Spleen (tissue), 11 donors: ENCODE data around the gene SLC16A13. TPM values are rescaled to one million over a fixed set of nuclear protein-coding genes. Genes with fewer than 3 reads are reported as not detected.

Experiments
- DNase-seq: peaks from one replicate; pipeline ENCODE4 v3.0.0-alpha.2; 2020
- H3K27ac ChIP-seq, 8 donors: fragments of 200-600 bp; sonication (generic) in 7 of 8; 1 replicate in 4 of 8; 2 replicates in 4 of 8; pipeline versions ENCODE4 v1.5.0 to v1.8.0; 2016 to 2021; ENCODE audit warnings: inconsistent platforms in 4 of 8, mild to moderate bottlenecking in 4 of 8, moderate library complexity in 1 of 8
- H3K27me3 ChIP-seq, 7 donors: fragments of 200-600 bp; sonication (generic) in 6 of 7; replicated peaks in 1 of 7; 1 replicate in 4 of 7; 2 replicates in 3 of 7; pipeline versions ENCODE4 v1.5.0 to v1.8.0; 2016 to 2021; ENCODE audit warnings: inconsistent platforms in 3 of 7, mild to moderate bottlenecking in 1 of 7
- H3K36me3 ChIP-seq, 6 donors: fragments of 200-600 bp; sonication (generic) in 5 of 6; 1 replicate in 4 of 6; 2 replicates in 2 of 6; pipeline versions ENCODE4 v1.5.0 to v1.8.0; 2016 to 2021; ENCODE audit warnings: inconsistent platforms in 2 of 6
- H3K4me1 ChIP-seq, 6 donors: fragments of 200-600 bp; sonication (generic) in 5 of 6; 1 replicate in 3 of 6; 2 replicates in 3 of 6; pipeline versions ENCODE4 v1.5.0 to v1.8.0; 2016 to 2021; ENCODE audit warnings: inconsistent platforms in 3 of 6
- H3K4me3 ChIP-seq, 8 donors: fragments of 200-600 bp; sonication (generic) in 7 of 8; 1 replicate in 4 of 8; 2 replicates in 4 of 8; pipeline versions ENCODE4 v1.5.0 to v1.8.0; 2016 to 2021; ENCODE audit warnings: inconsistent platforms in 4 of 8, mild to moderate bottlenecking in 4 of 8, moderate library complexity in 2 of 8
- H3K9me3 ChIP-seq, 8 donors: fragments of 200-600 bp; sonication (generic) in 7 of 8; 1 replicate in 4 of 8; 2 replicates in 4 of 8; pipeline versions ENCODE4 v1.5.0 to v1.8.0; 2016 to 2021; ENCODE audit warnings: inconsistent platforms in 4 of 8
- POLR2A ChIP-seq, 3 donors: fragments of 450-650 bp; IDR thresholded peaks; one replicate each; pipeline ENCODE4 v1.5.1; 2017; ENCODE audit warnings: antibody characterized with exemption in 3 of 3, mild to moderate bottlenecking in 1 of 3
- POLR2AphosphoS5 ChIP-seq, 3 donors: sonication (generic); formaldehyde crosslinking; IDR thresholded peaks; one replicate each; pipeline ENCODE4 v1.5.1; 2017; ENCODE audit warnings: antibody characterized with exemption in 3 of 3
- WGBS, 5 donors: extraction: QIAGEN DNeasy Blood & Tissue Kit in 3 of 5; methylation state at CpG; one replicate each; pipeline versions ENCODE4 v1.1.5 to v1.1.7; 2013 to 2018; 5-methylcytosine and 5-hydroxymethylcytosine counted together
- intact Hi-C: fragments of 100-400 bp; cut with DNase I; formaldehyde crosslinking; loops from one replicate; pipeline ENCODE4 v1.15.0; 2023; ENCODE audit warnings: low total_unique reads
- polyA plus RNA-seq, 3 donors: library from polyadenylated mRNA; stranded (reverse); fragments of 200-250 nt; gene quantifications; one replicate each; pipeline ENCODE4 v1.2.1, GENCODE V29; 2013
- total RNA-seq, 7 donors: library from RNA; depleted of rRNA in 3 of 7; stranded (reverse); fragments of >200 nt in 3 of 7; fragmentation: NEBNext Ultra II Directional in 4 of 7; extraction: Animal tissue kit (Norgen Biotek cat#: 25700) in 4 of 7; gene quantifications; one replicate each; pipeline versions ENCODE4 v1.1.0 to v1.2.1, GENCODE V29; 2016 to 2021
- TF ChIP-seq, protein P1 (sequence below), 11 experiments: fragments of 200-600 bp in 7 of 11; fragments of 450-650 bp in 4 of 11; sonication (generic) in 4 of 11; IDR thresholded peaks in 8 of 11; conservative IDR thresholded peaks in 3 of 11; 1 replicate in 7 of 11; 2 replicates in 4 of 11; pipeline versions ENCODE4 v1.4.0 to v1.8.0; 2016 to 2021; ENCODE audit warnings: antibody characterized with exemption in 11 of 11, inconsistent platforms in 4 of 11, mild to moderate bottlenecking in 1 of 11
- donor health status: healthy with polysubstance abuse.
- donor health status: DM: no; HTN: no; CAD: no; lungs with moderate emphysema.
- donor health status: DM: no; HTN: no; CAD: no.
- donor health status: Bipolar disorder and iron deficiency.
- donor health status: healthy.
- donor health status: DM: no; HTN: no; CAD: no.
- donor health status: DM: yes; HTN: yes; CAD: no.

SLC16A13 gene
- total and polyA plus RNA-seq, 10 donors, result 1.7 to 15.3 (median 6.1) TPM

- 44 to 70% (median 62%) methylated on average over 7 of the region's 7 CpGs for WGBS, 5 donors
- H3K4me3 ChIP-seq, result no peak overlapping the region
- H3K9me3 ChIP-seq, result no peaks in the 10 kb centered on the region
- no peak for TF ChIP-seq POLR2AphosphoS5 (IDR thresholded peaks at IDR 0.05)
- TF ChIP-seq, protein P1, sequence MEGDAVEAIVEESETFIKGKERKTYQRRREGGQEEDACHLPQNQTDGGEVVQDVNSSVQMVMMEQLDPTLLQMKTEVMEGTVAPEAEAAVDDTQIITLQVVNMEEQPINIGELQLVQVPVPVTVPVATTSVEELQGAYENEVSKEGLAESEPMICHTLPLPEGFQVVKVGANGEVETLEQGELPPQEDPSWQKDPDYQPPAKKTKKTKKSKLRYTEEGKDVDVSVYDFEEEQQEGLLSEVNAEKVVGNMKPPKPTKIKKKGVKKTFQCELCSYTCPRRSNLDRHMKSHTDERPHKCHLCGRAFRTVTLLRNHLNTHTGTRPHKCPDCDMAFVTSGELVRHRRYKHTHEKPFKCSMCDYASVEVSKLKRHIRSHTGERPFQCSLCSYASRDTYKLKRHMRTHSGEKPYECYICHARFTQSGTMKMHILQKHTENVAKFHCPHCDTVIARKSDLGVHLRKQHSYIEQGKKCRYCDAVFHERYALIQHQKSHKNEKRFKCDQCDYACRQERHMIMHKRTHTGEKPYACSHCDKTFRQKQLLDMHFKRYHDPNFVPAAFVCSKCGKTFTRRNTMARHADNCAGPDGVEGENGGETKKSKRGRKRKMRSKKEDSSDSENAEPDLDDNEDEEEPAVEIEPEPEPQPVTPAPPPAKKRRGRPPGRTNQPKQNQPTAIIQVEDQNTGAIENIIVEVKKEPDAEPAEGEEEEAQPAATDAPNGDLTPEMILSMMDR (IDR thresholded peaks at IDR 0.05 in 8 of 11, conservative IDR thresholded peaks at IDR 0.05 in 3 of 11), result no peak
- TF ChIP-seq POLR2A (IDR thresholded peaks at IDR 0.05), result no peak
- no peaks in the 10 kb centered on the region for H3K36me3 ChIP-seq
- H3K4me1 ChIP-seq, result no peaks in the 10 kb centered on the region
- DNase-seq, result no peak
- H3K27ac ChIP-seq, result no peak overlapping the region
- intact Hi-C loops, result no loop called here
- H3K27me3 ChIP-seq, result peaks cover 0 to 12% (median 0%) of the 10 kb centered on the region in 7 donors
Observed at GRCh38 chr17:7058831-7059447, 23.1 kb downstream of the SLC16A13 start.

DNA sequence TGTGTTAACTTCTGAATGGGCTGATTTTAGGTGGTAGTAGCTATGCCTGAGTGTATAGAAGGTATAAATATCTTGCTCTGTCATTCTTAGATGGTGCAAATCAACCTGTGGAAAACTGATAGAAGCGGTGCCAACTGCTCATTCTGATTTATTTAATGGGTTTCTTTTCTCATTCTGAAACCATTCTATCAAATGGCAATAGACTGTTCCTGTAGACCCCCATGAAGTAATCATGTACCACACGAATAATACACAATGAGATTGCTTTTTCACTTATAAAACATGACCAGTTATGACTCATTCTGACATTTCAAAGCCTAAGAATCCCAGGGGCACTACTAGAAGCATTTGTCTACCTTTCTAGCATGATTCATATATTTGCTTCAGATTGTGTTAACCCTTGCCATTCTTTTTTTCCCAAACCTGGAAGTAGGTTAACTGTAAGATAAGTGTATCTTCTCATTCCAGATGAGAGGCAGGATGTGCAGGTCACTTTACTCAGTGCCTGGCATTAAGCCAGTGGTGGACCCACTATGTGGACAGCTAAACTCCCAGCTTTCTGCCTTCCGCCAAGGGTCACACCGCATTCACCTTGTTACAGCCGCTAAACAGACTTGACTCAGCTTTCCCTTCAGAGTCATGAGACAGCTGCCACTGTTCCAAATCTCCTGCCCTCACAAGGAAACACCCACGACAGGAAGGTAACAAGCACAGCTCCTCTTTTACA lies 24.5 kb downstream of the SLC16A13 start:
- H3K9me3 ChIP-seq, result no peaks in the 10 kb centered on the region
- no peaks in the 10 kb centered on the region for H3K36me3 ChIP-seq
- no peaks in the 10 kb centered on the region for H3K4me1 ChIP-seq
- TF ChIP-seq, protein P1 (IDR thresholded peaks at IDR 0.05 in 8 of 11, conservative IDR thresholded peaks at IDR 0.05 in 3 of 11), result no peak
- no peak for TF ChIP-seq POLR2AphosphoS5 (IDR thresholded peaks at IDR 0.05)
- TF ChIP-seq POLR2A (IDR thresholded peaks at IDR 0.05), result no peak
- intact Hi-C loops, result no loop called here
- WGBS, 5 donors, result 35 to 56% (median 44%) methylated on average over 6 of the region's 6 CpGs
- H3K4me3 ChIP-seq, result no peak overlapping the region
- DNase-seq, result no peak
- no peak overlapping the region for H3K27ac ChIP-seq
- H3K27me3 ChIP-seq, result peaks cover 0 to 21% (median 0%) of the 10 kb centered on the region in 7 donors

GRCh38 chr17:7063518-7064094 lies 27.8 kb downstream of the SLC16A13 start:
- H3K27me3 ChIP-seq, result peaks cover 0 to 25% (median 0%) of the 10 kb centered on the region in 7 donors
- intact Hi-C loops, result no loop called here
- H3K36me3 ChIP-seq, result no peaks in the 10 kb centered on the region
- TF ChIP-seq, protein P1 (IDR thresholded peaks at IDR 0.05 in 8 of 11, conservative IDR thresholded peaks at IDR 0.05 in 3 of 11), result no peak
- TF ChIP-seq POLR2AphosphoS5 (IDR thresholded peaks at IDR 0.05), result no peak
- no peak for TF ChIP-seq POLR2A (IDR thresholded peaks at IDR 0.05)
- no peaks in the 10 kb centered on the region for H3K4me1 ChIP-seq
- no peak overlapping the region for H3K27ac ChIP-seq
- peaks cover 4 to 17% (median 14%) of the 10 kb centered on the region in 8 donors for H3K9me3 ChIP-seq
- 64 to 80% (median 76%) methylated on average over 6 of the region's 6 CpGs for WGBS, 5 donors
- H3K4me3 ChIP-seq, result no peak overlapping the region
- DNase-seq, result no peak

- TF ChIP-seq, protein P1 (IDR thresholded peaks at IDR 0.05 in 8 of 11, conservative IDR thresholded peaks at IDR 0.05 in 3 of 11), result no peak
- no peak for TF ChIP-seq POLR2AphosphoS5 (IDR thresholded peaks at IDR 0.05)
- no peak for TF ChIP-seq POLR2A (IDR thresholded peaks at IDR 0.05)
- Histone ChIP-seq H3K4me3 (no peak overlapping the region), H3K4me1 (no peaks in the 10 kb centered on the region), H3K27ac (no peak overlapping the region), H3K36me3 (no peaks in the 10 kb centered on the region), H3K27me3 (peaks cover 0 to 25% (median 0%) of the 10 kb centered on the region in 7 donors), H3K9me3 (peaks cover 4 to 22% (median 18%) of the 10 kb centered on the region in 8 donors)
- DNase-seq, result peak; percentile 28
- intact Hi-C loops, result no loop called here
- 75 to 83% (median 77%) methylated on average over 4 of the region's 4 CpGs for WGBS, 5 donors
Observed at GRCh38 chr17:7064261-7064660, 28.4 kb downstream of the SLC16A13 start.
